HS-27A (cell line): ENCODE data around the gene MCOLN3.

Source experiments
- DNase-seq: peaks from one replicate; pipeline ENCODE4 v3.0.0-alpha.2; 2012; ENCODE audit warnings: low read depth, missing footprints

MCOLN3 gene

GRCh38 chr1:85048296-85049064 lies at the start of gene MCOLN3:
Gene MCOLN3 (minus strand): TSS chr1:85048500. CDS start chr1:85045360, 3,140 bp downstream.
- no peak for DNase-seq

GRCh38 chr1:85093644-85094043 lies 45.3 kb upstream of the MCOLN3 start:
- no peak for DNase-seq

- DNase-seq: no peak
These were observed 43.5 kb upstream of the MCOLN3 start for GRCh38 chr1:85091671-85092280.

GRCh38 chr1:85090225-85090624 lies 41.9 kb upstream of the MCOLN3 start:
- DNase-seq: no peak

GRCh38 chr1:85089203-85089602 lies 40.9 kb upstream of the MCOLN3 start:
- no peak for DNase-seq

GRCh38 chr1:85088408-85088784 lies 40.1 kb upstream of the MCOLN3 start:
- DNase-seq: no peak

- DNase-seq: no peak
These were observed 39.5 kb upstream of the MCOLN3 start for GRCh38 chr1:85087659-85088407.

GRCh38 chr1:85085417-85085816 lies 37.1 kb upstream of the MCOLN3 start:
- no peak for DNase-seq

- no peak for DNase-seq
These were observed 30.6 kb upstream of the MCOLN3 start for GRCh38 chr1:85078903-85079302.

- no peak for DNase-seq
These were observed 26.2 kb upstream of the MCOLN3 start for GRCh38 chr1:85074365-85074964.

- no peak for DNase-seq
These were observed 22.7 kb upstream of the MCOLN3 start for GRCh38 chr1:85070972-85071492.

GRCh38 chr1:85068846-85069245 lies 20.5 kb upstream of the MCOLN3 start:
- DNase-seq: no peak

- DNase-seq: no peak
These were observed 17.2 kb upstream of the MCOLN3 start for GRCh38 chr1:85065550-85065949.

- DNase-seq: no peak
These were observed 14.2 kb upstream of the MCOLN3 start for GRCh38 chr1:85062425-85063026.

- DNase-seq: peak; percentile 98
These were observed 13.6 kb upstream of the MCOLN3 start for GRCh38 chr1:85061711-85062424.

- no peak for DNase-seq
These were observed 11.7 kb upstream of the MCOLN3 start for GRCh38 chr1:85060038-85060437.

- DNase-seq: no peak
These were observed 11.3 kb upstream of the MCOLN3 start for GRCh38 chr1:85059563-85059962.

- DNase-seq: no peak
These were observed 10.5 kb upstream of the MCOLN3 start for GRCh38 chr1:85058786-85059185.

- no peak for DNase-seq
These were observed 10.0 kb upstream of the MCOLN3 start for GRCh38 chr1:85058311-85058710.

GRCh38 chr1:85054664-85055063 lies 6.4 kb upstream of the MCOLN3 start:
- no peak for DNase-seq

- DNase-seq: no peak
These were observed 1.5 kb upstream of the MCOLN3 start for GRCh38 chr1:85049735-85050166.
